KMS-11 (cell line): ENCODE measurements around the gene SLC37A1.

ENCODE experiments used
- H2AFZ ChIP-seq: fragments of 200-600 bp; sonication (generic); 2 replicates; pipeline ENCODE4 v1.6.1; 2016; ENCODE audit warnings: antibody characterized with exemption, mixed run types, low read depth
- H3K27ac ChIP-seq: fragments of 200-600 bp; sonication (generic); 2 replicates; pipeline ENCODE4 v1.6.1; 2016; ENCODE audit warnings: mild to moderate bottlenecking, mixed run types
- H3K27me3 ChIP-seq: fragments of 200-600 bp; sonication (generic); 2 replicates; pipeline ENCODE4 v1.6.1; 2017; ENCODE audit warnings: mild to moderate bottlenecking, low read depth, mixed run types, moderate library complexity; ENCODE audit not compliant: insufficient read depth
- H3K36me3 ChIP-seq: fragments of 200-600 bp; sonication (generic); 2 replicates; pipeline ENCODE4 v1.6.1; 2017; ENCODE audit warnings: mild to moderate bottlenecking, mixed run types; ENCODE audit not compliant: insufficient read depth
- H3K4me1 ChIP-seq: fragments of 200-600 bp; sonication (generic); 2 replicates; pipeline ENCODE4 v1.6.1; 2016; ENCODE audit warnings: mild to moderate bottlenecking, low read depth, mixed run types; ENCODE audit not compliant: poor library complexity, severe bottlenecking
- H3K4me2 ChIP-seq: fragments of 200-600 bp; sonication (generic); 2 replicates; pipeline ENCODE4 v1.7.0; 2016; ENCODE audit warnings: mild to moderate bottlenecking, mixed run types
- H3K4me3 ChIP-seq: fragments of 200-600 bp; sonication (generic); IDR thresholded peaks from 2 replicates; pipeline ENCODE4 v1.6.1; 2017; ENCODE audit warnings: low read depth, low read length, mixed read lengths; ENCODE audit not compliant: insufficient read depth
- H3K79me2 ChIP-seq: fragments of 200-600 bp; sonication (generic); 2 replicates; pipeline ENCODE4 v1.6.1; 2016; ENCODE audit warnings: low read depth, mixed run types; ENCODE audit not compliant: insufficient read depth
- H3K9ac ChIP-seq: fragments of 200-600 bp; sonication (generic); 2 replicates; pipeline ENCODE4 v1.6.1; 2016; ENCODE audit warnings: mild to moderate bottlenecking, mixed run types
- H4K20me1 ChIP-seq: fragments of 200-600 bp; sonication (generic); 2 replicates; pipeline ENCODE4 v1.6.1; 2016; ENCODE audit warnings: mild to moderate bottlenecking, mixed run types; ENCODE audit not compliant: insufficient read depth
- TF ChIP-seq, protein P1 (sequence below): fragments of 200-600 bp; sonication (generic); conservative IDR thresholded peaks from 2 replicates; pipeline ENCODE4 v1.6.1; 2017; ENCODE audit warnings: low read depth, mild to moderate bottlenecking, antibody characterized with exemption, low read length, moderate library complexity, mixed read lengths

SLC37A1 gene

DNA sequence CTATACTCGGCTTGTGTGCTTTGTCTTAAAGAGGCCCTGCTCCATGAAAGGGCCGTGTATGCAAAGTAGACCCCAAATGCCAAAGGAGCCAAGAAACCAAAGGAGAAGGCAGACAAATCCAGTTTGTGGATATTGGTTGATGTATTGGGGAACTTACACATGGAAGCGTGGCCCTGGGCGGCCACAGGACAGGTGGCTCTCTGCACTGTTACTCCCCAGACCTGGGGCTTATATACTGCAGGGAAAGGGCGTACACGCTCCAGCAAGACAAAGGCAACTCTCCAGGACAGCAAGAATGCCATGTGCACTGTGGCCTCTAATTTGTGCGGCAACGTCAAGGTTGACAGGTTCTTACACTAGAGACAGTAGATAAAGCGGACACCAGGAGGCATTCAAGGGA, 42.4 kb upstream of the SLC37A1 start:
- H3K36me3 ChIP-seq, result no peaks in the 10 kb centered on the region
- H3K4me2 ChIP-seq, result no peak overlapping the region
- no peak overlapping the region for H3K27ac ChIP-seq
- no peaks in the 10 kb centered on the region; the same call in 1 of the 2 replicates for H3K27me3 ChIP-seq
- no peak overlapping the region for H3K4me3 ChIP-seq
- H3K4me1 ChIP-seq, result peaks cover 37% of the 10 kb centered on the region
- H3K79me2 ChIP-seq, result no peaks in the 10 kb centered on the region
- no peak overlapping the region for H2AFZ ChIP-seq
- no peaks in the 10 kb centered on the region for H4K20me1 ChIP-seq
- no peak overlapping the region for H3K9ac ChIP-seq
- TF ChIP-seq, protein P1, sequence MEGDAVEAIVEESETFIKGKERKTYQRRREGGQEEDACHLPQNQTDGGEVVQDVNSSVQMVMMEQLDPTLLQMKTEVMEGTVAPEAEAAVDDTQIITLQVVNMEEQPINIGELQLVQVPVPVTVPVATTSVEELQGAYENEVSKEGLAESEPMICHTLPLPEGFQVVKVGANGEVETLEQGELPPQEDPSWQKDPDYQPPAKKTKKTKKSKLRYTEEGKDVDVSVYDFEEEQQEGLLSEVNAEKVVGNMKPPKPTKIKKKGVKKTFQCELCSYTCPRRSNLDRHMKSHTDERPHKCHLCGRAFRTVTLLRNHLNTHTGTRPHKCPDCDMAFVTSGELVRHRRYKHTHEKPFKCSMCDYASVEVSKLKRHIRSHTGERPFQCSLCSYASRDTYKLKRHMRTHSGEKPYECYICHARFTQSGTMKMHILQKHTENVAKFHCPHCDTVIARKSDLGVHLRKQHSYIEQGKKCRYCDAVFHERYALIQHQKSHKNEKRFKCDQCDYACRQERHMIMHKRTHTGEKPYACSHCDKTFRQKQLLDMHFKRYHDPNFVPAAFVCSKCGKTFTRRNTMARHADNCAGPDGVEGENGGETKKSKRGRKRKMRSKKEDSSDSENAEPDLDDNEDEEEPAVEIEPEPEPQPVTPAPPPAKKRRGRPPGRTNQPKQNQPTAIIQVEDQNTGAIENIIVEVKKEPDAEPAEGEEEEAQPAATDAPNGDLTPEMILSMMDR, result no peak

DNA sequence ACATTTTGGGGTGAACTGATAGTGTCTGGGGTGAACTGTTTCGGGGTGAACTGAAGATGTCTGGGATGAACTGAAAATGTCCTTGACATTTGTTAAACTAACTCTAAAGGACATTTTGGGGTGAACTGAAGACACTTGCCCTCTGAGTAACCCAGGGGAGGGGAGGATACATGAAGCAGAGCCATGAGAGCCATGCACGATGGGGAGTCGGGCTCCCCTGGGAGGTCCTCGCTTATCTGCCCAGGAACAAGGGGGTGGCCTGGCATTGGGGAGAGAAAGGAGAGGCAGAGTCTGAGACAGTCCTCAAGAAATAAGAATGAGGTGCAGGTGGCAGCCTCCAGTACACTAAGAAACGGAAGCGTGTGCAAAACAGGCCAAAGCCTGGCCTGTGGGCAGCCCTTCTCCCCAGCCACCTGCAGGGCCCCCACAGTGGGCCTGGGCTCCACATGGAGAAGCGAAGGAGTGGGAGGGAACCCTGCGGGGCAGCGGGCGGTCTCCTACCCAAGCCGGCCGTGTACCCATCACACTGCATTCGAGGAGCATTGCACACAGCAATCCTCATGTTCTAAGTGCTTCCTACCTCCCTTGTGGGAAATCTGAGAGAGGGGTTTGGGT, 41.8 kb upstream of the SLC37A1 start:
- Histone ChIP-seq H4K20me1 (no peaks in the 10 kb centered on the region), H3K9ac (no peak overlapping the region), H3K4me3 (no peak overlapping the region), H3K4me1 (peaks cover 31% of the 10 kb centered on the region), H3K79me2 (no peaks in the 10 kb centered on the region), H2AFZ (no peak overlapping the region), H3K36me3 (no peaks in the 10 kb centered on the region), H3K27me3 (no peaks in the 10 kb centered on the region; the same call in 1 of the 2 replicates), H3K4me2 (no peak overlapping the region), H3K27ac (no peak overlapping the region)
- TF ChIP-seq, protein P1, result no peak

DNA sequence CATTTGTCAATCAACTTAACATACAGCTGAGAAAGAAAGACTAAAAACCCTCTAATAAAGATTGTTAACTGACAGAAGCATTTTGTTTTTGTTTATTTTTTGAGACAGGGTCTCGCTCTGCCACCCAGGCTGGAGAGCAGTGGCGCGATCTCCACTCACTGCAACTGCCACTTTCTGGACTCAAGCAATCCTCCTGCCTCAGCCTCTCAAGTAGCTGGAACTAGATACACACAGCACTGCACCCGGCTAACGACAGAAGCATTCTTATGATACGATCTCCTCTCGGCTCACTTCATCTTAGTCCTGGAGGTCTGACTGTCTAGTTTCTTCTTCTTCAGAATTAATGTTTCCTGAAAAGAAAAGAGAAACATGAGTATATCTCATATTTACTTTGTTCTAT, 41.1 kb upstream of the SLC37A1 start:
- H3K4me2 ChIP-seq, result no peak overlapping the region
- H3K27ac ChIP-seq, result no peak overlapping the region
- TF ChIP-seq, protein P1, result no peak
- H3K9ac ChIP-seq, result no peak overlapping the region
- H3K79me2 ChIP-seq, result no peaks in the 10 kb centered on the region
- H3K27me3 ChIP-seq, result no peaks in the 10 kb centered on the region; the same call in 1 of the 2 replicates
- H3K4me1 ChIP-seq, result peaks cover 24% of the 10 kb centered on the region
- H3K36me3 ChIP-seq, result no peaks in the 10 kb centered on the region
- H4K20me1 ChIP-seq, result no peaks in the 10 kb centered on the region
- no peak overlapping the region for H3K4me3 ChIP-seq
- no peak overlapping the region for H2AFZ ChIP-seq

DNA sequence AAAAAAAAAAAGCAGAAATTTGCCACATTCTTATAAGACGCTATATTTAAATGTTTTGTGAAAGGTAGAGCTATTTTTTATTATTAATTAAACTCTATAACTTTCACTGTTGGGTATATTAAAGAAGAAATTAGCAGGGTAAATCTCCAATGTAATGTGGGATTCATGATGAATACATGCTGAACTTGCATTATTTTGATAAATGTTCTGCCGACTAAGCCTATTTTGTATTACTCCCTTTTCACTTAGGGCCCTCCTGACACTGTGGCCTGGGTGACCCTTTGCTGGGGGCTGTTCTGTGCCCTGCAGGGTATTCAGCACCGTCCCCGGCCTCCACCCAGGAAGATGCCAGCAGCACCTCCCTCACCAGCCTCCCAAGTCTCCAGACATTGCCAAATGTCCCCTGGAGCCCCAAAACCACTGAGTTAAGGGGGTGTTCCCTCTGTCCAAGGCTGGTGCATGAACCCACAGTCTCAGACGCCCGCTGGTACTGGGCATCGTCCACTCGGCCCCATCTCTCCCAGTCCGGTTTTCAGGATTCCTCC, 40.1 kb upstream of the SLC37A1 start:
- Histone ChIP-seq H3K79me2 (no peaks in the 10 kb centered on the region), H3K27me3 (no peaks in the 10 kb centered on the region), H3K4me1 (peaks cover 14% of the 10 kb centered on the region), H3K9ac (no peak overlapping the region), H2AFZ (no peak overlapping the region), H3K36me3 (no peaks in the 10 kb centered on the region), H3K4me2 (no peak overlapping the region), H3K27ac (no peak overlapping the region), H3K4me3 (no peak overlapping the region), H4K20me1 (no peaks in the 10 kb centered on the region)
- TF ChIP-seq, protein P1, result no peak
